H9 (cell line): ENCODE results near the gene GRAMD1B. TPM values are rescaled to one million over a fixed set of nuclear protein-coding genes. Genes with fewer than 3 reads are reported as not detected.

Experiments
- DNase-seq: peaks from one replicate; pipeline ENCODE4 v3.0.0-alpha.2; 2017
- H2AFZ ChIP-seq: one replicate; pipeline ENCODE4 v1.6.1; 2013; ENCODE audit warnings: mild to moderate bottlenecking, low read length, control low read depth, moderate library complexity
- H2AK5ac ChIP-seq: 2 replicates; pipeline ENCODE4 v1.6.1; 2013; ENCODE audit warnings: low read length, control low read depth, mixed read lengths; ENCODE audit not compliant: insufficient read length
- H2BK120ac ChIP-seq: one replicate; pipeline ENCODE4 v1.6.1; 2013; ENCODE audit warnings: low read depth, mild to moderate bottlenecking, low read length, control low read depth, inconsistent platforms; ENCODE audit not compliant: poor library complexity, severe bottlenecking
- H2BK12ac ChIP-seq: 2 replicates; pipeline ENCODE4 v1.6.1; 2013; ENCODE audit warnings: low read length, control low read depth, mixed read lengths, low read depth; ENCODE audit not compliant: insufficient read length
- H2BK15ac ChIP-seq: 2 replicates; pipeline ENCODE4 v1.6.1; 2013; ENCODE audit warnings: low read depth, low read length, control low read depth
- H2BK20ac ChIP-seq: one replicate; pipeline ENCODE4 v1.6.1; 2013; ENCODE audit warnings: low read depth, mild to moderate bottlenecking, low read length, control low read depth, inconsistent platforms; ENCODE audit not compliant: poor library complexity, severe bottlenecking
- H2BK5ac ChIP-seq: 2 replicates; pipeline ENCODE4 v1.6.1; 2013; ENCODE audit warnings: low read length, control low read depth, mixed read lengths; ENCODE audit not compliant: insufficient read length
- H3K14ac ChIP-seq: 2 replicates; pipeline ENCODE4 v1.6.1; 2013; ENCODE audit warnings: low read length, control low read depth; ENCODE audit not compliant: insufficient read depth
- H3K18ac ChIP-seq: 2 replicates; pipeline ENCODE4 v1.6.1; 2013; ENCODE audit warnings: low read depth, mild to moderate bottlenecking, mixed read lengths, low read length, control low read depth; ENCODE audit not compliant: insufficient read length
- H3K23ac ChIP-seq: 2 replicates; pipeline ENCODE4 v1.6.1; 2013; ENCODE audit warnings: low read length, control low read depth, mixed read lengths, low read depth; ENCODE audit not compliant: insufficient read length
- H3K23me2 ChIP-seq: 2 replicates; pipeline ENCODE4 v1.6.1; 2013; ENCODE audit warnings: low read depth, mild to moderate bottlenecking, mixed read lengths, low read length, control low read depth; ENCODE audit not compliant: insufficient read length, poor library complexity, severe bottlenecking
- H3K27ac ChIP-seq: 2 replicates; pipeline ENCODE4 v1.5.1; 2013; ENCODE audit warnings: low read length, control low read depth, mixed read lengths, low read depth; ENCODE audit not compliant: insufficient read length
- H3K27me3 ChIP-seq: 2 replicates; pipeline ENCODE4 v1.6.1; 2013; ENCODE audit warnings: low read length, control low read depth, inconsistent platforms; ENCODE audit not compliant: insufficient read depth
- H3K4ac ChIP-seq: 2 replicates; pipeline ENCODE4 v1.6.1; 2013; ENCODE audit warnings: low read depth, mild to moderate bottlenecking, control low read depth, inconsistent platforms, low read length, moderate library complexity
- H3K4me1 ChIP-seq: 2 replicates; pipeline ENCODE4 v1.6.1; 2013; ENCODE audit warnings: low read length, control low read depth, inconsistent platforms; ENCODE audit not compliant: insufficient read depth
- H3K4me2 ChIP-seq: 2 replicates; pipeline ENCODE4 v1.6.1; 2013; ENCODE audit warnings: low read length, control low read depth, mixed read lengths; ENCODE audit not compliant: insufficient read length, insufficient read depth
- H3K56ac ChIP-seq: 2 replicates; pipeline ENCODE4 v1.6.1; 2013; ENCODE audit warnings: low read depth, mild to moderate bottlenecking, mixed read lengths, low read length, control low read depth; ENCODE audit not compliant: insufficient read length
- H3K79me1 ChIP-seq: 2 replicates; pipeline ENCODE4 v1.6.1; 2013; ENCODE audit warnings: low read depth, mild to moderate bottlenecking, moderate library complexity, low read length, control low read depth, inconsistent platforms; ENCODE audit not compliant: insufficient read depth, poor library complexity, severe bottlenecking
- H3K79me2 ChIP-seq: 2 replicates; pipeline ENCODE4 v1.6.1; 2013; ENCODE audit warnings: low read length, control low read depth, inconsistent platforms; ENCODE audit not compliant: insufficient read depth
- H3K9ac ChIP-seq: 2 replicates; pipeline ENCODE4 v1.6.1; 2013; ENCODE audit warnings: low read length, control low read depth, mixed read lengths; ENCODE audit not compliant: insufficient read length; ENCODE audit errors: extremely low read depth
- H3K9me3 ChIP-seq: one replicate; pipeline ENCODE4 v1.6.1; 2013; ENCODE audit warnings: low read depth, low read length, inconsistent platforms; ENCODE audit not compliant: control insufficient read depth
- H3T11ph ChIP-seq: one replicate; pipeline ENCODE4 v1.6.1; 2013; ENCODE audit warnings: mild to moderate bottlenecking, low read length, control low read depth, inconsistent platforms
- H4K20me1 ChIP-seq: one replicate; pipeline ENCODE4 v1.6.1; 2013; ENCODE audit not compliant: control insufficient read depth, insufficient read length, insufficient read depth
- H4K5ac ChIP-seq: 2 replicates; pipeline ENCODE4 v1.6.1; 2013; ENCODE audit warnings: low read depth, mild to moderate bottlenecking, mixed read lengths, low read length, control low read depth; ENCODE audit not compliant: insufficient read length
- H4K8ac ChIP-seq: replicated peaks from 2 replicates; pipeline ENCODE4 v1.6.1; 2013; ENCODE audit warnings: low read length, control low read depth, mixed read lengths, low read depth; ENCODE audit not compliant: insufficient read length
- H4K91ac ChIP-seq: 2 replicates; pipeline ENCODE4 v1.6.1; 2013; ENCODE audit warnings: low read depth, mild to moderate bottlenecking, moderate library complexity, mixed read lengths, low read length, control low read depth; ENCODE audit not compliant: insufficient read length
- H3K27ac Mint-ChIP-seq, 3 experiments: 2 replicates in 2 of 3; 3 replicates in 1 of 3; pipeline ENCODE4 v1.8.0; 2020 to 2021; ENCODE audit warnings: mixed read lengths in 3 of 3, mild to moderate bottlenecking in 1 of 3, moderate library complexity in 1 of 3
- H3K27me3 Mint-ChIP-seq: 2 replicates; pipeline ENCODE4 v1.8.0; 2021; ENCODE audit warnings: low read depth, mild to moderate bottlenecking, moderate library complexity, mixed read lengths
- H3K36me3 Mint-ChIP-seq, 3 experiments: 2 replicates in 2 of 3; 3 replicates in 1 of 3; pipeline ENCODE4 v1.8.0; 2020 to 2021; ENCODE audit warnings: low read depth in 3 of 3, mixed read lengths in 3 of 3; ENCODE audit not compliant: insufficient read depth in 1 of 3
- H3K4me1 Mint-ChIP-seq, 2 experiments: 2 replicates each; pipeline ENCODE4 v1.8.0; 2020; ENCODE audit warnings: mixed read lengths in 2 of 2
- H3K4me3 Mint-ChIP-seq, 2 experiments: 2 replicates in 1 of 2; 3 replicates in 1 of 2; pipeline ENCODE4 v1.8.0; 2020 to 2021; ENCODE audit warnings: mild to moderate bottlenecking in 2 of 2, mixed read lengths in 2 of 2, moderate library complexity in 1 of 2
- H3K9me3 Mint-ChIP-seq, 2 experiments: 2 replicates in 1 of 2; 3 replicates in 1 of 2; pipeline ENCODE4 v1.8.0; 2020; ENCODE audit warnings: mild to moderate bottlenecking in 2 of 2, mixed read lengths in 2 of 2, moderate library complexity in 1 of 2
- WGBS: extraction: QIAGEN DNeasy Blood & Tissue Kit; methylation state at CpG from one replicate; pipeline ENCODE4 v1.1.7; 2013; ENCODE audit warnings: missing lambda C conversion rate, low lambda C conversion rate, mixed read lengths; ENCODE audit not compliant: insufficient read length; ENCODE audit errors: extremely low coverage; 5-methylcytosine and 5-hydroxymethylcytosine counted together
- total RNA-seq: library from RNA; stranded (reverse); gene quantifications from 2 replicates; pipeline ENCODE4 v1.2.1, GENCODE V29; 2021
- TF ChIP-seq, protein P1 (sequence below): fragments of 200-600 bp; sonication (generic); conservative IDR thresholded peaks from 3 replicates; pipeline ENCODE4 v1.8.0; 2021; ENCODE audit warnings: antibody characterized with exemption, mild to moderate bottlenecking

GRAMD1B gene
- total RNA-seq, 1 experiment from 2014 or later: 25.9 TPM

DNA sequence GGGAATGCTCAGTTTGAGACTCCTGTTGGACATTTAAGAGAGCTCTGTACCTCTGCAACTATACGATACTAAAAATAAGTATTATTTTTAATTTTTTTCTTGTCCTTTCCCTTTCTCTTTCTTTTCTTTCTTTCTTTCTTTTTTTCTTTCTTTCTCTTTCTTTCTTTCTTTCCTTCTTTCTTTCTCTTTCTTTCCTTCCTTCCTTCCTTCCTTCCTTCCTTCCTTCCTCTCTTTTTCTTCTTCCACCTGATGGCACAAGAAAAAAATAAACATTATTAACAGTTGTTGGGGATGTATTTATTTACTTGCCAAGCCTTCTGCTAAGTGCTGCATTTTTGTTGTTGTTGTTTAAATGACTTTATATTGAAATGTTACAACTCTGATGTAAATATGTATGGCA lies 39.5 kb downstream of the GRAMD1B start:
- H3K27me3 Mint-ChIP-seq: no peaks in the 10 kb centered on the region
- peaks cover 14 to 23% of the 10 kb centered on the region in 2 experiments for H3K4me1 Mint-ChIP-seq
- Histone ChIP-seq H3K9me3 (no peaks in the 10 kb centered on the region), H4K91ac (no peak overlapping the region), H3K4ac (no peak overlapping the region), H3K18ac (no peak overlapping the region), H2AFZ (no peak overlapping the region), H3K27ac (no peak overlapping the region), H4K20me1 (no peaks in the 10 kb centered on the region), H3K9ac (no peak overlapping the region), H2BK15ac (no peak overlapping the region), H3K14ac (no peak overlapping the region), H4K5ac (no peak overlapping the region), H3T11ph (no peak overlapping the region), H2BK5ac (no peak overlapping the region), H3K79me2 (no peaks in the 10 kb centered on the region), H3K23ac (no peak overlapping the region), H2BK12ac (no peak overlapping the region), H2AK5ac (no peak overlapping the region), H3K23me2 (no peaks in the 10 kb centered on the region), H2BK20ac (no peak overlapping the region), H4K8ac (no peak overlapping the region), H3K4me2 (no peak overlapping the region), H3K27me3 (no peaks in the 10 kb centered on the region), H2BK120ac (no peak overlapping the region), H3K79me1 (no peaks in the 10 kb centered on the region), H3K56ac (no peak overlapping the region), H3K4me1 (no peaks in the 10 kb centered on the region)
- TF ChIP-seq, protein P1, sequence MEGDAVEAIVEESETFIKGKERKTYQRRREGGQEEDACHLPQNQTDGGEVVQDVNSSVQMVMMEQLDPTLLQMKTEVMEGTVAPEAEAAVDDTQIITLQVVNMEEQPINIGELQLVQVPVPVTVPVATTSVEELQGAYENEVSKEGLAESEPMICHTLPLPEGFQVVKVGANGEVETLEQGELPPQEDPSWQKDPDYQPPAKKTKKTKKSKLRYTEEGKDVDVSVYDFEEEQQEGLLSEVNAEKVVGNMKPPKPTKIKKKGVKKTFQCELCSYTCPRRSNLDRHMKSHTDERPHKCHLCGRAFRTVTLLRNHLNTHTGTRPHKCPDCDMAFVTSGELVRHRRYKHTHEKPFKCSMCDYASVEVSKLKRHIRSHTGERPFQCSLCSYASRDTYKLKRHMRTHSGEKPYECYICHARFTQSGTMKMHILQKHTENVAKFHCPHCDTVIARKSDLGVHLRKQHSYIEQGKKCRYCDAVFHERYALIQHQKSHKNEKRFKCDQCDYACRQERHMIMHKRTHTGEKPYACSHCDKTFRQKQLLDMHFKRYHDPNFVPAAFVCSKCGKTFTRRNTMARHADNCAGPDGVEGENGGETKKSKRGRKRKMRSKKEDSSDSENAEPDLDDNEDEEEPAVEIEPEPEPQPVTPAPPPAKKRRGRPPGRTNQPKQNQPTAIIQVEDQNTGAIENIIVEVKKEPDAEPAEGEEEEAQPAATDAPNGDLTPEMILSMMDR: no peak
- DNase-seq: no peak
- WGBS: no CpG with 5 or more reads among the region's 1 CpG
- H3K36me3 Mint-ChIP-seq: no peaks in the 10 kb centered on the region
- H3K9me3 Mint-ChIP-seq: no peaks in the 10 kb centered on the region
- no peak overlapping the region for H3K27ac Mint-ChIP-seq
- no peak overlapping the region for H3K4me3 Mint-ChIP-seq
